ENCODE measurements around the gene ATP12A. TPM values are rescaled to one million over a fixed set of nuclear protein-coding genes. Genes with fewer than 3 reads are reported as not detected.

ATP12A gene
- polyA plus RNA-seq, 2 of the 4 experiments (the other 2 are of a cell fraction): not detected

DNA sequence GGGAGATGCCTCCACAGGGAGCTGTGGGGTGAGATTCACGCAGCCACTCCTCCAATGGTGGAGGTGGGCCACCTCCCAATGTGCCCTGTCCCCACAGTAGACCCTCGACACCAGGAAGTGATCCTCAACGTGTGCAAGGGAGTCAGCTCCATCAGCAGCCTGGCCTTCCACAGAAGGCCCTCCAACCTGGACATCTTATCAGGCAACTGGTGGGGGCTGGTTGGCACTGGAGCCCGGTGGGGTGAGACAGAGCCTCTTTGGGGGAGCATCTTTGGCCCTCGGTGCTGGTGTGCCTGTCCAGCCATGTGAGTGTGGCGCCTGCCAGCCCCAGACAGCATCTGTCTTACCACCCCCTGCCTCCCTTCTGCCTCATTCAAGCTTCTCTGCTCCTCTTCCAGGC is 64.0 kb downstream of the ATP12A start (continued):
- TF ChIP-seq, protein P1, sequence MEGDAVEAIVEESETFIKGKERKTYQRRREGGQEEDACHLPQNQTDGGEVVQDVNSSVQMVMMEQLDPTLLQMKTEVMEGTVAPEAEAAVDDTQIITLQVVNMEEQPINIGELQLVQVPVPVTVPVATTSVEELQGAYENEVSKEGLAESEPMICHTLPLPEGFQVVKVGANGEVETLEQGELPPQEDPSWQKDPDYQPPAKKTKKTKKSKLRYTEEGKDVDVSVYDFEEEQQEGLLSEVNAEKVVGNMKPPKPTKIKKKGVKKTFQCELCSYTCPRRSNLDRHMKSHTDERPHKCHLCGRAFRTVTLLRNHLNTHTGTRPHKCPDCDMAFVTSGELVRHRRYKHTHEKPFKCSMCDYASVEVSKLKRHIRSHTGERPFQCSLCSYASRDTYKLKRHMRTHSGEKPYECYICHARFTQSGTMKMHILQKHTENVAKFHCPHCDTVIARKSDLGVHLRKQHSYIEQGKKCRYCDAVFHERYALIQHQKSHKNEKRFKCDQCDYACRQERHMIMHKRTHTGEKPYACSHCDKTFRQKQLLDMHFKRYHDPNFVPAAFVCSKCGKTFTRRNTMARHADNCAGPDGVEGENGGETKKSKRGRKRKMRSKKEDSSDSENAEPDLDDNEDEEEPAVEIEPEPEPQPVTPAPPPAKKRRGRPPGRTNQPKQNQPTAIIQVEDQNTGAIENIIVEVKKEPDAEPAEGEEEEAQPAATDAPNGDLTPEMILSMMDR (IDR thresholded peaks at IDR 0.05): no peak
- no peak for TF ChIP-seq KDM1A (IDR thresholded peaks at IDR 0.05; ENCODE audit: low read depth)

DNA sequence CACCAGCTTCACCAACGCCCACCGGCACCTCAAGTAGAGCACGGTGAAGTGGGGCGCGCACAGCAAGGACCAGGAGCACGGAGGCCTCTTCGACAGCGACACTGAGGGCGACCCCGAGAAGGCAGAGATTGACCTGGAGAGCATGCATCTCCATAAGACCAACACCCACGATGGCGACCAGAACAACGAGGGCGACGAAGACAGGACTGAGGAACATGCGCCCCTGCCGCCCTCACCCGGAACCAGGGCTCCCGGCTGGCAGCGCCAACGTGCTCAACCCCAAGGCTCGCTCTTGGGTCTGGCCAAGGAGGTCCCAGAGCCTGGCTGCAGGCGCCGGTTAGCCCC is 65.3 kb downstream of the ATP12A start:
- H3K4me1 ChIP-seq: no peaks in the 10 kb centered on the region
- no peak overlapping the region for H3K4me2 ChIP-seq
- 78% methylated on average over 11 of the region's 24 CpGs for WGBS (ENCODE audit: missing lambda C conversion rate)
- ChIA-PET POLR2A (no interaction called here), CTCF (interaction anchor here (0.6 to 1.8 kb wide), 3 partner anchors 10 to 68 kb away, joined by 3 read pairs; no protein-coding TSS in a partner anchor)
- no peak overlapping the region for H3K27ac ChIP-seq
- no peak for TF ChIP-seq HOXB5 (CRISPR knock-in tag; IDR thresholded peaks at IDR 0.05)
- no peak for TF ChIP-seq RCOR1 (IDR thresholded peaks at IDR 0.05; ENCODE audit: low read depth, low read length)
- no peak for ATAC-seq
- FAIRE-seq: no peak
- H3K4me3 ChIP-seq: no peak overlapping the region
- H3K9me3 ChIP-seq: no peaks in the 10 kb centered on the region
- no peak for DNase-seq (ENCODE audit: low read depth in 1 of 2, low spot score in 1 of 2)

DNA sequence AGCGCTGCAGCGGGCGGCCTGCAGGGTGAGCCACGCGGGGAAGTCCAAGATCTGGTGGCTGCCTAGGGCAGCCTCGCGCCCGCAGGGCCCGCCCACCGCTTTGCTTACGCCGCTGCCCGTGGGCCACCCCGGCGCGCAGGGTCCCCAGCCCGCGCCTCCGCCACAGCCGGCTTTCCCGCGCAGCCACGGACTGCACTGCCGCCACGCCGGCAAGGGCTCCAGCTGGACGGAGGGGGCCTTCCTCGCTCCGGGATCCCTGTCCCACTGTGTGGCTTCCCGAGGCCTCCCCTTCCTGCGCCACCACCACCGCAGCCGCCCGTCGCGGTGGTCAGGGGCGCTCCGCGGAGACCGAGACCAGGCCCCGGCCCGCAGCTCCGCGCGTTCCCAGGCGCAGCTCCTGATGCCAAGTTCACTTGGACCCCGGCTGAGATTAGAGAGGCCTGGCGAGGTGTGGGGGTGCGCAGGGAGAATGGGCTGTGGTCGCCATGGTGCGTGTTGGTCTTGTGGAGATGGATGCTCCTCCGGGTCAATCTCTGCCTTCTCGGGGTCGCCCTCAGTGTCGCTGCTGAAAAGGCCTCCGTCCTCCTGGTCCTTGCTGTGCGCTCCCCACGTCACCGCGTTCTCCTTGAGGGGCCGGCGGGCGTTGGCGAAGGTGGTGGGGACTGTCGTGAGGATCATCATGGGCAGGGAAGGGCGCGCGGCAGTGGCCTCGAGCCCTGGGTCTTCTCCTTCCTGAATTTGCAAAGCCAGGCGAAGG is 65.8 kb downstream of the ATP12A start:
- no peak for DNase-seq (ENCODE audit: low read depth in 1 of 2, low spot score in 1 of 2)
- peak overlapping the region; percentile 97 for H3K4me2 ChIP-seq
- no peak overlapping the region; the same call in 2 of the 3 replicates for H3K4me3 ChIP-seq
- no peak for TF ChIP-seq RFX5 (IDR thresholded peaks at IDR 0.05)
- TF ChIP-seq TFCP2L1 (CRISPR knock-in tag; IDR thresholded peaks at IDR 0.05): no peak
- H3K4me1 ChIP-seq: no peaks in the 10 kb centered on the region
- CTCF ChIA-PET: interaction anchor here (0.8 to 2.1 kb wide), 5 partner anchors 10 to 184 kb away, joined by 3 to 5 read pairs (median 3); no protein-coding TSS in a partner anchor
- H3K9me3 ChIP-seq: no peaks in the 10 kb centered on the region
- ATAC-seq: no peak
- POLR2A ChIA-PET: no interaction called here
- H3K27ac ChIP-seq: no peak overlapping the region
- WGBS (ENCODE audit: missing lambda C conversion rate): 91% methylated on average over 9 of the region's 70 CpGs
- FAIRE-seq: no peak

DNA sequence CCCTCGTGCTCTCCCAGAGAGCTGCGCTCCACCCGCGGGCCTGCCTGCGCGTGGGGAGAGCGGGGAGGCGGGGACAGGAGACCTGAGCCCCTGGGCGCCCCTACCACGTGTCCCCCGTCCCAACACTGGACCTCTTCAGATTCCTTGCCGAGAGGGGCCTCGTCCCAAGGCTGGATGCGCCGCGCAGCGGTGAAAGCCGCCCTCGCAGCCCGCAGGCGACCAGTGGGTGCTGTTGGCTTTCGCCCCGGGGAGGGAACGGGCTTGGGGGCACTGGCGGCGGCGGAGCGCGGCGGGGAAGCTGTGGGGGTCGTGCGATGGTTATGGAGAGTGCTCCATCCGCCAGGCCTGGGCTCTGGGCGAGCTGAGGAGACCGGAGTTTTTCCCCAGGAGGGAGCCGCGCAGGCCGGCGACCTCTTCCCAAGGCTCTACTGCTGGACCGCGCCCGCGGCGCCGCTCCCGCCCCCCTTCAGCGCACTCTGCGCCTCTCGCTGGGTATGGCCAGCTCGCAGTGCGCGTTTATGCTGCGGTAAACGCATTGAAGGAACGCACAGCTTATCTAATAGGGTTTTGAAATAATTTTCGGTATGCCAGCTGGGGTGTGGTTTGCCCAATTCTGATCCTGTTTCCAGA is 66.5 kb downstream of the ATP12A start:
- peak overlapping the region; percentile 52 for H3K4me3 ChIP-seq
- FAIRE-seq (no peak), DNase-seq (ENCODE audit: low read depth in 1 of 2, low spot score in 1 of 2) (peak; percentile 17 to 28), ATAC-seq (peak; percentile 67 to 82)
- TF ChIP-seq EHMT2 (IDR thresholded peaks at IDR 0.05; ENCODE audit: low read depth) (no peak), EHF (CRISPR knock-in tag; IDR thresholded peaks at IDR 0.05) (no peak), NFE2L2 (conservative IDR thresholded peaks at IDR 0.05; ENCODE audit: low read length) (no peak), FOXS1 (CRISPR knock-in tag; IDR thresholded peaks at IDR 0.05) (no peak), JUN (IDR thresholded peaks at IDR 0.05) (no peak), SMC3 (IDR thresholded peaks at IDR 0.05) (no peak), CEBPB (IDR thresholded peaks at IDR 0.05) (no peak)
- TF ChIP-seq, protein P1 (IDR thresholded peaks at IDR 0.05): no peak
- TF ChIP-seq, protein P2, sequence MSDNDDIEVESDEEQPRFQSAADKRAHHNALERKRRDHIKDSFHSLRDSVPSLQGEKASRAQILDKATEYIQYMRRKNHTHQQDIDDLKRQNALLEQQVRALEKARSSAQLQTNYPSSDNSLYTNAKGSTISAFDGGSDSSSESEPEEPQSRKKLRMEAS (IDR thresholded peaks at IDR 0.05): no peak
- TF ChIP-seq, protein P3, sequence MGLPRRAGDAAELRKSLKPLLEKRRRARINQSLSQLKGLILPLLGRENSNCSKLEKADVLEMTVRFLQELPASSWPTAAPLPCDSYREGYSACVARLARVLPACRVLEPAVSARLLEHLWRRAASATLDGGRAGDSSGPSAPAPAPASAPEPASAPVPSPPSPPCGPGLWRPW (IDR thresholded peaks at IDR 0.05): no peak
- TF ChIP-seq, protein P4, sequence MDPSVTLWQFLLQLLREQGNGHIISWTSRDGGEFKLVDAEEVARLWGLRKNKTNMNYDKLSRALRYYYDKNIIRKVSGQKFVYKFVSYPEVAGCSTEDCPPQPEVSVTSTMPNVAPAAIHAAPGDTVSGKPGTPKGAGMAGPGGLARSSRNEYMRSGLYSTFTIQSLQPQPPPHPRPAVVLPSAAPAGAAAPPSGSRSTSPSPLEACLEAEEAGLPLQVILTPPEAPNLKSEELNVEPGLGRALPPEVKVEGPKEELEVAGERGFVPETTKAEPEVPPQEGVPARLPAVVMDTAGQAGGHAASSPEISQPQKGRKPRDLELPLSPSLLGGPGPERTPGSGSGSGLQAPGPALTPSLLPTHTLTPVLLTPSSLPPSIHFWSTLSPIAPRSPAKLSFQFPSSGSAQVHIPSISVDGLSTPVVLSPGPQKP (IDR thresholded peaks at IDR 0.05; ENCODE audit: low read depth, low read length): no peak
- TF ChIP-seq, protein P5, sequence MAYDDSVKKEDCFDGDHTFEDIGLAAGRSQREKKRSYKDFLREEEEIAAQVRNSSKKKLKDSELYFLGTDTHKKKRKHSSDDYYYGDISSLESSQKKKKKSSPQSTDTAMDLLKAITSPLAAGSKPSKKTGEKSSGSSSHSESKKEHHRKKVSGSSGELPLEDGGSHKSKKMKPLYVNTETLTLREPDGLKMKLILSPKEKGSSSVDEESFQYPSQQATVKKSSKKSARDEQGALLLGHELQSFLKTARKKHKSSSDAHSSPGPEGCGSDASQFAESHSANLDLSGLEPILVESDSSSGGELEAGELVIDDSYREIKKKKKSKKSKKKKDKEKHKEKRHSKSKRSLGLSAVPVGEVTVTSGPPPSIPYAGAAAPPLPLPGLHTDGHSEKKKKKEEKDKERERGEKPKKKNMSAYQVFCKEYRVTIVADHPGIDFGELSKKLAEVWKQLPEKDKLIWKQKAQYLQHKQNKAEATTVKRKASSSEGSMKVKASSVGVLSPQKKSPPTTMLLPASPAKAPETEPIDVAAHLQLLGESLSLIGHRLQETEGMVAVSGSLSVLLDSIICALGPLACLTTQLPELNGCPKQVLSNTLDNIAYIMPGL (CRISPR knock-in tag; IDR thresholded peaks at IDR 0.05; ENCODE audit: borderline replicate concordance): no peak
- H3K27ac ChIP-seq: peak overlapping the region in 1 of 2 experiments; percentile 45; a peak in 1 of 6 replicates
- no peaks in the 10 kb centered on the region for H3K9me3 ChIP-seq
- CTCF ChIA-PET: interaction anchor here (0.8 to 2.1 kb wide), 7 partner anchors 9 to 222 kb away, joined by 3 to 5 read pairs (median 3); no protein-coding TSS in a partner anchor
- POLR2A ChIA-PET: no interaction called here
- WGBS (ENCODE audit: missing lambda C conversion rate): 0% methylated on average over 1 of the region's 56 CpGs
- no peaks in the 10 kb centered on the region for H3K4me1 ChIP-seq
- H3K4me2 ChIP-seq: peak overlapping the region; percentile 97
